ENCODE data around the gene SNN. TPM values are rescaled to one million over a fixed set of nuclear protein-coding genes. Genes with fewer than 3 reads are reported as not detected.
A peak's percentile ranks its signal among the peaks of the same experiment; 100 is the strongest.

The SNN gene
- total RNA-seq, 1 donor = 13.8 TPM

GRCh38 chr16:11705311-11706025 lies 37.2 kb downstream of the SNN start:
- peaks cover 19% of the 10 kb centered on the region for H3K79me2 ChIP-seq (ENCODE audit: insufficient read depth, low read length)
- peaks cover 6% of the 10 kb centered on the region for H3K36me3 ChIP-seq (ENCODE audit: insufficient read depth, low read length)
- H3K4me1 ChIP-seq (ENCODE audit: insufficient read depth, low read length) = peaks cover 9% of the 10 kb centered on the region
- H3K9me3 ChIP-seq (ENCODE audit: low read depth, low read length) = no peaks in the 10 kb centered on the region
- no peak overlapping the region for H3K4me2 ChIP-seq (ENCODE audit: insufficient read depth, low read length)
- H4K20me1 ChIP-seq (ENCODE audit: insufficient read depth, low read length) = no peaks in the 10 kb centered on the region
- H3K27me3 ChIP-seq (ENCODE audit: insufficient read depth, low read length) = no peaks in the 10 kb centered on the region
- H3K4me3 ChIP-seq (ENCODE audit: insufficient read depth, low read length) = no peak overlapping the region
- no peak overlapping the region for H3K27ac ChIP-seq (ENCODE audit: low read depth, low read length)
- TF ChIP-seq, protein P1, sequence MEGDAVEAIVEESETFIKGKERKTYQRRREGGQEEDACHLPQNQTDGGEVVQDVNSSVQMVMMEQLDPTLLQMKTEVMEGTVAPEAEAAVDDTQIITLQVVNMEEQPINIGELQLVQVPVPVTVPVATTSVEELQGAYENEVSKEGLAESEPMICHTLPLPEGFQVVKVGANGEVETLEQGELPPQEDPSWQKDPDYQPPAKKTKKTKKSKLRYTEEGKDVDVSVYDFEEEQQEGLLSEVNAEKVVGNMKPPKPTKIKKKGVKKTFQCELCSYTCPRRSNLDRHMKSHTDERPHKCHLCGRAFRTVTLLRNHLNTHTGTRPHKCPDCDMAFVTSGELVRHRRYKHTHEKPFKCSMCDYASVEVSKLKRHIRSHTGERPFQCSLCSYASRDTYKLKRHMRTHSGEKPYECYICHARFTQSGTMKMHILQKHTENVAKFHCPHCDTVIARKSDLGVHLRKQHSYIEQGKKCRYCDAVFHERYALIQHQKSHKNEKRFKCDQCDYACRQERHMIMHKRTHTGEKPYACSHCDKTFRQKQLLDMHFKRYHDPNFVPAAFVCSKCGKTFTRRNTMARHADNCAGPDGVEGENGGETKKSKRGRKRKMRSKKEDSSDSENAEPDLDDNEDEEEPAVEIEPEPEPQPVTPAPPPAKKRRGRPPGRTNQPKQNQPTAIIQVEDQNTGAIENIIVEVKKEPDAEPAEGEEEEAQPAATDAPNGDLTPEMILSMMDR (IDR thresholded peaks at IDR 0.05; ENCODE audit: extremely low read depth, low read depth, low read length) = no peak
- no peak for DNase-seq (ENCODE audit: insufficient read length, low spot score, missing footprints)
- no peak overlapping the region for H2AFZ ChIP-seq (ENCODE audit: low read length)

DNA sequence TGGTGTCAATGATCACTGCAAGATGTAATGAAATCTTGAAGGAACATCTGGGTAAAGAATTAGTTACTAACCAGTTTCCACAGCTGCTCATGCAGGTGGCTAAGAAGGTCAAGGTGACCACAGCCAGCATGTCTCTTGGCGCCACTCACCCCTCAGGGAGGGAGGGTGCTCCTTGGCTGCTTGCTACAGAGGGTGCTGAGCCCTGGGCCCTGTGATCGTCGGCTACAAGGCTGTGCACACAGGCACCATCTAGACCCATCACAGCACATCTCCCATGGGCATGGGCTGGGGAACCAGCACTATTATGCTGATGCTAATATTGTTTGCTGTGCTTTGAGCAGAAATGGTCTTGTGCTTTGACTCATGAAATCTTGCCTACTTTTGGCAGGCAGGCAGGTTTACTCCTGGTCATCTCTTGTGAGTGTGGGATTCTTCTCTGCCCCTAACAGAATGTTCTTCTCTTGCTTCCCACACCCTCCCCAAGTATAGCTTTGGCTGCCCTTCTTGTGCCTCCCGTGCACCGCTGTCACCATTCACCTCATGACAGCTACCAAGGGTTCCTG lies 38.0 kb downstream of the SNN start:
- no peak overlapping the region for H2AFZ ChIP-seq (ENCODE audit: low read length)
- no peak for DNase-seq (ENCODE audit: insufficient read length, low spot score, missing footprints)
- TF ChIP-seq, protein P1 (IDR thresholded peaks at IDR 0.05; ENCODE audit: extremely low read depth, low read depth, low read length) = no peak
- no peaks in the 10 kb centered on the region for H3K27me3 ChIP-seq (ENCODE audit: insufficient read depth, low read length)
- H3K79me2 ChIP-seq (ENCODE audit: insufficient read depth, low read length) = peaks cover 19% of the 10 kb centered on the region
- H3K4me2 ChIP-seq (ENCODE audit: insufficient read depth, low read length) = no peak overlapping the region
- no peaks in the 10 kb centered on the region for H4K20me1 ChIP-seq (ENCODE audit: insufficient read depth, low read length)
- H3K4me3 ChIP-seq (ENCODE audit: insufficient read depth, low read length) = no peak overlapping the region
- H3K4me1 ChIP-seq (ENCODE audit: insufficient read depth, low read length) = peaks cover 9% of the 10 kb centered on the region
- no peaks in the 10 kb centered on the region for H3K9me3 ChIP-seq (ENCODE audit: low read depth, low read length)
- peaks cover 7% of the 10 kb centered on the region for H3K36me3 ChIP-seq (ENCODE audit: insufficient read depth, low read length)
- no peak overlapping the region for H3K27ac ChIP-seq (ENCODE audit: low read depth, low read length)

DNA sequence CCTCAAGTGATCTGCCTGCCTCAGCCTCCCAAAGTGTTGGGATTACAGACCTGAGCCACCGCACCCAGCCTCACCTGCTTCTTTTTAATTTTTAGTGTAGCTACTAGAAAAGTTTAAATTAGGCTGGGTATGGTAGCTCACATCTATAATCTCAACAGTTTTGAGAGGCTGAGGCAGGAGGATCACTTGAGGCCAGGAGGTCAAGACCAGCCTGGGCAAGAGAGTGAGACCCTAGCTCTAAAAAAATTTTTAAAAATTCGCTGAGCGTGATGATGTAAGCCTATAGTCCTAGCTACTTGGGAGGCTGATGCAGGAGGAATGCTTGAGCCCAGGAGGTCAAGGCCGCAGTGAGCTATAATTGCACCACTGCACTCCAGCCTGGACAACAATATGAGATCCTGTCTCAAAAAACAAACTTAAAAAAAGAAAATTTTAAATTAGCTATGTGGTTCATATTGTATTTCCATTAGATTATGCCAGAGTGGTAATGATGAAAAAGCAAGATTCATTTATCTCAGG lies 39.5 kb downstream of the SNN start:
- H2AFZ ChIP-seq (ENCODE audit: low read length) = no peak overlapping the region
- no peak overlapping the region for H3K4me3 ChIP-seq (ENCODE audit: insufficient read depth, low read length)
- TF ChIP-seq, protein P1 (IDR thresholded peaks at IDR 0.05; ENCODE audit: extremely low read depth, low read depth, low read length) = no peak
- H3K4me1 ChIP-seq (ENCODE audit: insufficient read depth, low read length) = peaks cover 9% of the 10 kb centered on the region
- DNase-seq (ENCODE audit: insufficient read length, low spot score, missing footprints) = no peak
- no peaks in the 10 kb centered on the region for H4K20me1 ChIP-seq (ENCODE audit: insufficient read depth, low read length)
- peaks cover 13% of the 10 kb centered on the region for H3K36me3 ChIP-seq (ENCODE audit: insufficient read depth, low read length)
- H3K9me3 ChIP-seq (ENCODE audit: low read depth, low read length) = no peaks in the 10 kb centered on the region
- no peak overlapping the region for H3K4me2 ChIP-seq (ENCODE audit: insufficient read depth, low read length)
- H3K79me2 ChIP-seq (ENCODE audit: insufficient read depth, low read length) = peaks cover 23% of the 10 kb centered on the region
- H3K27me3 ChIP-seq (ENCODE audit: insufficient read depth, low read length) = no peaks in the 10 kb centered on the region
- H3K27ac ChIP-seq (ENCODE audit: low read depth, low read length) = peak overlapping the region; percentile 64

DNA sequence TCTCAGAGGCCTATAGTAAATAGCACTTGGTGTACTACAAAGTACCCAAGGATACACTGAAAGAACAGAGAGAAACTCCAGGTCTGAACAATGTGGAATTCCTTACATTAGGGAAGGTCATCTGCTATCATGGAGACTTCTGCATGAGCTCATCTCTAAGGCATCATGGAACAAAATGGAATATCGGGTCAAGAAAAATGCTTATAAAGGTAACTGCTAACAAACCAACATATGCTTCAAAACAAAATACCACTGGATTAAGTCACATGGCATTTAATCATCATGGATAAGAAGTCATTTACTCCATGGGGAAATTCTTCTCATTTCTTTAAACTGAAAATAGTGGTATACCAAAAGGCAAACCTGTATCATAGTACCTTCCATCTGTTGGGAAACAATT lies 40.2 kb downstream of the SNN start:
- Histone ChIP-seq H3K9me3 (ENCODE audit: low read depth, low read length) (no peaks in the 10 kb centered on the region), H3K79me2 (ENCODE audit: insufficient read depth, low read length) (peaks cover 19% of the 10 kb centered on the region), H2AFZ (ENCODE audit: low read length) (no peak overlapping the region), H3K4me3 (ENCODE audit: insufficient read depth, low read length) (no peak overlapping the region), H3K27ac (ENCODE audit: low read depth, low read length) (peak overlapping the region; percentile 64), H3K36me3 (ENCODE audit: insufficient read depth, low read length) (peaks cover 14% of the 10 kb centered on the region), H3K4me1 (ENCODE audit: insufficient read depth, low read length) (peaks cover 9% of the 10 kb centered on the region), H3K4me2 (ENCODE audit: insufficient read depth, low read length) (no peak overlapping the region), H3K27me3 (ENCODE audit: insufficient read depth, low read length) (no peaks in the 10 kb centered on the region), H4K20me1 (ENCODE audit: insufficient read depth, low read length) (no peaks in the 10 kb centered on the region)
- TF ChIP-seq, protein P1 (IDR thresholded peaks at IDR 0.05; ENCODE audit: extremely low read depth, low read depth, low read length) = no peak
- no peak for DNase-seq (ENCODE audit: insufficient read length, low spot score, missing footprints)

All from osteoblast (primary cell).